GM23338 (cell line): Measurements from ENCODE around the gene DCDC1. TPM values are rescaled to one million over a fixed set of nuclear protein-coding genes. Genes with fewer than 3 reads are reported as not detected.

Source experiments
- ATAC-seq: fragments of 200-7000 bp; cut with Tn5 transposase; 3 replicates; pipeline ENCODE4 v1.9.1; 2020
- DNase-seq: peaks from one replicate; pipeline ENCODE4 v3.0.0-alpha.2; 2015; ENCODE audit warnings: low spot score
- H2AFZ ChIP-seq: fragments of 200-600 bp; sonication (generic); 2 replicates; pipeline ENCODE4 v1.8.0; 2016; ENCODE audit warnings: antibody characterized with exemption, mild to moderate bottlenecking, moderate library complexity
- H3F3A ChIP-seq: fragments of 200-600 bp; sonication (generic); replicated peaks from 2 replicates; pipeline ENCODE4 v1.8.0; 2017; ENCODE audit warnings: antibody characterized with exemption, mixed run types, low read depth
- H3K27ac ChIP-seq: fragments of 200-600 bp; sonication (generic); 2 replicates; pipeline ENCODE4 v1.6.1; 2016; ENCODE audit warnings: low read depth
- H3K27me3 ChIP-seq: fragments of 200-600 bp; sonication (generic); 2 replicates; pipeline ENCODE4 v1.8.0; 2016; ENCODE audit warnings: mild to moderate bottlenecking, mixed run types, moderate library complexity; ENCODE audit not compliant: insufficient read depth
- H3K36me3 ChIP-seq: fragments of 200-600 bp; sonication (generic); 2 replicates; pipeline ENCODE4 v1.8.0; 2016; ENCODE audit warnings: mild to moderate bottlenecking; ENCODE audit not compliant: insufficient read depth
- H3K4me1 ChIP-seq: fragments of 200-600 bp; sonication (generic); 2 replicates; pipeline ENCODE4 v1.8.0; 2016; ENCODE audit warnings: mild to moderate bottlenecking, moderate library complexity; ENCODE audit not compliant: insufficient read depth
- H3K4me2 ChIP-seq: fragments of 200-600 bp; sonication (generic); 2 replicates; pipeline ENCODE4 v1.7.1; 2017; ENCODE audit warnings: mixed run types
- H3K4me3 ChIP-seq: fragments of 200-600 bp; sonication (generic); 2 replicates; pipeline ENCODE4 v1.6.1; 2016; ENCODE audit warnings: mixed run types
- H3K79me2 ChIP-seq: fragments of 200-600 bp; sonication (generic); replicated peaks from 2 replicates; pipeline ENCODE4 v1.8.0; 2017; ENCODE audit warnings: mild to moderate bottlenecking; ENCODE audit not compliant: insufficient read depth
- H3K9me2 ChIP-seq: fragments of 200-600 bp; sonication (generic); 2 replicates; pipeline ENCODE4 v1.8.0; 2017; ENCODE audit not compliant: insufficient read depth
- H4K20me1 ChIP-seq: fragments of 200-600 bp; sonication (generic); replicated peaks from 2 replicates; pipeline ENCODE4 v1.8.0; 2017; ENCODE audit warnings: mild to moderate bottlenecking; ENCODE audit not compliant: insufficient read depth
- H3K27ac Mint-ChIP-seq: 2 replicates; pipeline ENCODE4 v1.8.0; 2020; ENCODE audit warnings: inconsistent platforms, mild to moderate bottlenecking, moderate library complexity, mixed read lengths
- H3K27me3 Mint-ChIP-seq: 3 replicates; pipeline ENCODE4 v1.8.0; 2022; ENCODE audit warnings: low read depth, mild to moderate bottlenecking, moderate library complexity, mixed read lengths, inconsistent platforms; ENCODE audit not compliant: insufficient read depth, poor library complexity
- H3K36me3 Mint-ChIP-seq: 3 replicates; pipeline ENCODE4 v1.8.0; 2021; ENCODE audit warnings: low read depth, mild to moderate bottlenecking, inconsistent platforms, moderate library complexity, mixed read lengths
- H3K4me1 Mint-ChIP-seq: 3 replicates; pipeline ENCODE4 v1.8.0; 2020; ENCODE audit warnings: mild to moderate bottlenecking, inconsistent platforms, mixed read lengths
- H3K4me3 Mint-ChIP-seq: 3 replicates; pipeline ENCODE4 v1.8.0; 2021; ENCODE audit warnings: moderate library complexity, mild to moderate bottlenecking, inconsistent platforms, mixed read lengths
- H3K9me3 Mint-ChIP-seq: 3 replicates; pipeline ENCODE4 v1.8.0; 2020; ENCODE audit warnings: moderate library complexity, mild to moderate bottlenecking, inconsistent platforms, mixed read lengths
- CREB1 ChIP-seq: fragments of 250-450 bp; sonication (Bioruptor Pico); IDR thresholded peaks from 2 replicates; pipeline ENCODE4 v1.5.0; 2020; ENCODE audit warnings: low read depth, mild to moderate bottlenecking, moderate library complexity
- ETS1 ChIP-seq: IDR thresholded peaks from 2 replicates; pipeline ENCODE4 v1.6.1; 2016; ENCODE audit warnings: antibody characterized with exemption
- EZH2 ChIP-seq: fragments of 200-600 bp; sonication (generic); IDR thresholded peaks from one replicate; pipeline ENCODE4 v1.8.0; 2017; ENCODE audit warnings: antibody characterized with exemption, mild to moderate bottlenecking, low read depth; ENCODE audit not compliant: unreplicated experiment
- EZH2phosphoT487 ChIP-seq: fragments of 200-600 bp; sonication (generic); IDR thresholded peaks from one replicate; pipeline ENCODE4 v1.8.1; 2018; ENCODE audit warnings: antibody characterized with exemption; ENCODE audit not compliant: unreplicated experiment
- JUNB ChIP-seq: IDR thresholded peaks from one replicate; pipeline ENCODE4 v1.6.1; 2016; ENCODE audit warnings: antibody characterized with exemption; ENCODE audit not compliant: unreplicated experiment
- NANOG ChIP-seq: IDR thresholded peaks from 2 replicates; pipeline ENCODE4 v1.6.1; 2016; ENCODE audit warnings: antibody characterized with exemption, borderline replicate concordance
- POLR2AphosphoS5 ChIP-seq: IDR thresholded peaks from 2 replicates; pipeline ENCODE4 v1.6.1; 2016; ENCODE audit warnings: antibody characterized with exemption, low read depth
- REST ChIP-seq: IDR thresholded peaks from one replicate; pipeline ENCODE4 v1.6.1; 2018; ENCODE audit warnings: antibody characterized with exemption; ENCODE audit not compliant: unreplicated experiment
- STAT1 ChIP-seq: IDR thresholded peaks from one replicate; pipeline ENCODE4 v1.6.1; 2016; ENCODE audit warnings: antibody characterized with exemption; ENCODE audit not compliant: unreplicated experiment
- ZNF114 ChIP-seq: fragments of 250-450 bp; sonication (Bioruptor Pico); IDR thresholded peaks from 2 replicates; pipeline ENCODE4 v1.5.0; 2020; ENCODE audit warnings: mild to moderate bottlenecking, moderate library complexity
- ZNF331 ChIP-seq: fragments of 250-450 bp; sonication (Bioruptor Pico); IDR thresholded peaks from 2 replicates; pipeline ENCODE4 v1.5.0; 2020; ENCODE audit warnings: low read depth, mild to moderate bottlenecking, moderate library complexity
- ZNF462 ChIP-seq: fragments of 250-450 bp; sonication (Bioruptor Pico); IDR thresholded peaks from 2 replicates; pipeline ENCODE4 v1.5.0; 2020; ENCODE audit warnings: mild to moderate bottlenecking, moderate library complexity
- polyA plus RNA-seq: library from polyadenylated mRNA; unstranded; fragments of >200 nt; fragmentation: Nextera tagmentation; extraction: Ambion mirVana; gene quantifications from 2 replicates; pipeline ENCODE4 v1.2.1, GENCODE V29; 2016
- total RNA-seq: library from RNA; depleted of rRNA; stranded (reverse); fragments of >200 nt; shearing (Covaris generic); gene quantifications from 2 replicates; pipeline ENCODE4 v1.2.3, GENCODE V29; 2014
- TF ChIP-seq, protein P1 (sequence below), 2 experiments: fragments of 200-600 bp in 1 of 2; sonication (generic) in 1 of 2; conservative IDR thresholded peaks; 2 replicates each; pipeline versions ENCODE4 v1.5.1 to v1.6.1; 2016 to 2017; ENCODE audit warnings: antibody characterized with exemption in 2 of 2, low read depth in 2 of 2, mild to moderate bottlenecking in 2 of 2, moderate library complexity in 1 of 2

The DCDC1 gene
- total and polyA plus RNA-seq, 2 experiments from 2014 or later = 0.56 to 0.58 TPM

GRCh38 chr11:31408201-31408600, 38.7 kb upstream of the DCDC1 start:
- no peaks in the 10 kb centered on the region for H3K4me1 ChIP-seq
- H3K9me2 ChIP-seq = peaks cover 6% of the 10 kb centered on the region; the same call in 1 of the 2 replicates
- H4K20me1 ChIP-seq = no peaks in the 10 kb centered on the region
- H3K4me2 ChIP-seq = no peak overlapping the region
- H3F3A ChIP-seq = no peaks in the 10 kb centered on the region
- H3K27me3 ChIP-seq = no peaks in the 10 kb centered on the region
- Mint-ChIP-seq H3K36me3 (peaks cover 18% of the 10 kb centered on the region), H3K27me3 (no peaks in the 10 kb centered on the region), H3K27ac (no peak overlapping the region), H3K4me3 (no peak overlapping the region), H3K4me1 (peaks cover 7% of the 10 kb centered on the region; the same call in 2 of the 3 replicates), H3K9me3 (peaks cover 7% of the 10 kb centered on the region; the same call in 2 of the 3 replicates)
- H3K27ac ChIP-seq = no peak overlapping the region
- no peaks in the 10 kb centered on the region; the same call in 1 of the 2 replicates for H3K79me2 ChIP-seq
- TF ChIP-seq REST (no peak), ZNF462 (CRISPR knock-in tag) (no peak), NANOG (no peak), CREB1 (CRISPR knock-in tag) (no peak), EZH2phosphoT487 (no peak), ZNF331 (no peak), ZNF114 (CRISPR knock-in tag) (no peak), ETS1 (no peak), JUNB (no peak), POLR2AphosphoS5 (no peak), EZH2 (no peak), STAT1 (no peak)
- TF ChIP-seq, protein P1, sequence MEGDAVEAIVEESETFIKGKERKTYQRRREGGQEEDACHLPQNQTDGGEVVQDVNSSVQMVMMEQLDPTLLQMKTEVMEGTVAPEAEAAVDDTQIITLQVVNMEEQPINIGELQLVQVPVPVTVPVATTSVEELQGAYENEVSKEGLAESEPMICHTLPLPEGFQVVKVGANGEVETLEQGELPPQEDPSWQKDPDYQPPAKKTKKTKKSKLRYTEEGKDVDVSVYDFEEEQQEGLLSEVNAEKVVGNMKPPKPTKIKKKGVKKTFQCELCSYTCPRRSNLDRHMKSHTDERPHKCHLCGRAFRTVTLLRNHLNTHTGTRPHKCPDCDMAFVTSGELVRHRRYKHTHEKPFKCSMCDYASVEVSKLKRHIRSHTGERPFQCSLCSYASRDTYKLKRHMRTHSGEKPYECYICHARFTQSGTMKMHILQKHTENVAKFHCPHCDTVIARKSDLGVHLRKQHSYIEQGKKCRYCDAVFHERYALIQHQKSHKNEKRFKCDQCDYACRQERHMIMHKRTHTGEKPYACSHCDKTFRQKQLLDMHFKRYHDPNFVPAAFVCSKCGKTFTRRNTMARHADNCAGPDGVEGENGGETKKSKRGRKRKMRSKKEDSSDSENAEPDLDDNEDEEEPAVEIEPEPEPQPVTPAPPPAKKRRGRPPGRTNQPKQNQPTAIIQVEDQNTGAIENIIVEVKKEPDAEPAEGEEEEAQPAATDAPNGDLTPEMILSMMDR (conservative IDR thresholded peaks at IDR 0.05; ENCODE audit: low read depth in 2 of 2) = no peak
- DNase-seq (no peak), ATAC-seq (no peak)
- no peak overlapping the region for H3K4me3 ChIP-seq
- no peaks in the 10 kb centered on the region for H3K36me3 ChIP-seq
- H2AFZ ChIP-seq = no peak overlapping the region
